HG03354 (cell line): ENCODE data around the gene LIPE.

Experiments
- ATAC-seq: cut with Tn5 transposase; IDR thresholded peaks from one replicate; pipeline ENCODE4 v1.9.1; 2021; ENCODE audit warnings: mild to moderate bottlenecking; ENCODE audit not compliant: unreplicated experiment, poor library complexity, severe bottlenecking

The LIPE gene

GRCh38 chr19:42394751-42395150 is 32.4 kb downstream of the LIPE start:
- no peak for ATAC-seq

- no peak for ATAC-seq
These were observed 35.0 kb downstream of the LIPE start for GRCh38 chr19:42392165-42392564.

DNA sequence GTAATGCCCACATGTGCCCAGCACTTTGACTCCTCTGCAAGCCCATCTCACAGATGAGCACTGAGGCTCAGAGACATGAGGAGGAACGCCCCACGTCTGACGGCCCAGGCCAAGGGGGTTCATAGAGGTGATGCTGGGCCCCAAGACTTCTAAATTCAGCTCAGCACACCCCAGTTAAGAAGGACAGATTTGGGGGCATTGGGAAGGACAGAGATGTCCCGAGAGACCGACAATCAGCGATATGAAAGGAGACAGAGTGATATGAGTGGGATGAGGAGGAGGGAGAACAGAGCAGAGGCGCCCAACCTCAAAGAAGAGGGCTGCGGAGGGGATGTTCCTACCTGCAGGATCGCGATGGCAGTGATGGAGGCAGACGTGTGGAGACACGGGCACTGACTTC is 37.3 kb downstream of the LIPE start, which contains the start of gene CNFN:
TSS of gene CNFN (minus strand) at position 399 of the 400 bp plus-strand sequence. CDS start 1,260 bp downstream, outside the sequence.
- no peak for ATAC-seq

- ATAC-seq, result no peak
These were observed 38.2 kb downstream of the LIPE start for GRCh38 chr19:42388851-42389489.

DNA sequence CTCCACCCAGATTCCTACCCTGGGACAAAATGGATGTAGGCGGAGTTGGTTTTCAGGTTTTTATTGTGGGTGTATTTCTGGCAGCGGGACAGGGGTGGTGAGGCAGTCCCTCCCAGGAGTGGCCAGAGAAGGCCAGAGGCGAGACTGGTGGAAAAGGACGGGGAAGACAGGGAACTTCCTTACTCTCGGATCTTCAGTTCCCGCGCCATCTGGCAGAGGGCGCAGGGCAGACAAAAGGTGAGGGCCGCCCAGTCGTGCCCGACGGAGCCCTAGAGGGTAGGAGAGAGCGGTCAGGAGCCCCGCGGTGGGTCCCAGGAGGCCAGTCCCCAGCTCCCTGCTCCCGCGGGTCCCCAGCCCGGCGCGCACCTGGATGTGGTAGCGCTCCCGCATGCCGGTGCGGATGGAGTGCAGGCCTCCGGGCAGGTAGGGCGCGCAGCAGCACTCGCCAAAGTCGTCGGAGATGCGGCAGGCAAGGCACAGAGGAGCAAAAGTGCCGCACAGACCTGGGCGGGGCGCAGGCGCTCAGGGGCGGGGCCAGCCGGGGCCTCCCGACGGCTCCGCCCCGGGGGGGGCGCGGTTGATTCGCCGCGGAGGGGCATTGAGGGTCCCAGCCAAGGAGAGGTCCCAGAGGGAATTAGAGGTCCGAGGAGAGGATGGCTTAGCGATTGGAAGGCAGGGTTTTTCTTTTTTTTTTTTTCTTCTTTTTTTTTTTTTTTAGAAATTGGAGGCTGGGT is 40.0 kb downstream of the LIPE start:
- peak; percentile 50 for ATAC-seq

- ATAC-seq, result no peak
These were observed 47.0 kb downstream of the LIPE start for GRCh38 chr19:42380155-42380554.

- no peak for ATAC-seq
These were observed 48.7 kb downstream of the LIPE start for GRCh38 chr19:42378225-42379215.

- no peak for ATAC-seq
These were observed 51.0 kb downstream of the LIPE start for GRCh38 chr19:42376177-42376555.

DNA sequence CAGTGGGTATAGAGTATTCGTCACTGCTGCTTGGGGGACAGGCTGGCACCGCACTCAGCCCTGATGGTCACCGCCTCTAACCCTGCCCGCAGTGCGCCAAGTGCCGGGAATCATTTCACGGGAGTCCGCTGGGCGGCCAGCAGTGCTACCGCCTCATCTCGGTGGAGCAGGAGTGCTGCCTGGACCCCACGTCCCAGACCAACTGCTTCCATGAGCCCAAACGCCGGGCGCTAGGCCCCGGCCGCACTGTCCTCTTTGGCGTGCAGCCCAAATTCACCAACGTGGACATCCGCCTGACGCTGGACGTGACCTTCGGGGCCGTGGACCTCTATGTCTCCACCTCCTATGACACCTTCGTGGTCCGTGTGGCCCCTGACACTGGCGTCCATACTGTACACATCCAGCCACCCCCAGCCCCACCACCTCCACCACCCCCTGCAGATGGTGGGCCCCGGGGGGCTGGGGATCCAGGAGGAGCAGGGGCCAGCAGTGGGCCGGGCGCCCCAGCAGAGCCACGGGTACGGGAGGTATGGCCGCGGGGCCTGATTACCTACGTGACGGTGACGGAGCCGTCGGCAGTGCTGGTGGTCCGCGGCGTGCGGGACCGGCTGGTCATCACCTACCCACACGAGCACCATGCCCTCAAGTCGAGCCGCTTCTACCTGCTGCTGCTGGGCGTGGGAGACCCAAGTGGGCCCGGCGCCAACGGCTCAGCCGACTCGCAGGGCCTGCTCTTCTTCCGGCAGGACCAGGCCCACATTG is 51.6 kb downstream of the LIPE start:
- ATAC-seq, result no peak

DNA sequence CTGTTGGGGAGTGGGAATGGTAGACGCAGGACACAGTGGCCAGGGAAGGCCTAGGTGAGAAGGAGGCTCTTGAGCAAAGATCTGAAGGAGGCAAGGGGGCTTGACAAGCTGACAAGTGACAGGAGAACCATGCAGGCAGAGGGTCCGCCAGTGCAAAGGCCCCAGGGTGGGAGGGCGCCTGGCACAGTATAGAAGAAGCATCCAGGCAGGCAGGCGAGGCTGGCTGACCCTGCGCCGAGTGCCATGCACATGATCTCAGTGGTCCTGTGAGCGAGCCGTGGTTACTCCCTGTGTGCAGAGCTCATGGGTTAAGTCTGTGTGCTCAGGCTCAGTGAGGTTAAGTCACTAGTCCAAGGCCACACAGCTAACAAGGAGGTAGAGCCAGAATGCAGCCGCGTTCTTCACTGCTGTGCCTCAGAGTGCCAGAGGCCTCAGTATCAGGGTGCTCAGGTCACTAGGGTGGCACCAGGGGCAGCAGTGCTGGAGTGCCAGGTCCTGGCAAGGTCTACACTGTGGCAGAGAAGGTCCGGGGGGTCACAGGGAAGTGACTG is 52.3 kb downstream of the LIPE start:
- no peak for ATAC-seq

DNA sequence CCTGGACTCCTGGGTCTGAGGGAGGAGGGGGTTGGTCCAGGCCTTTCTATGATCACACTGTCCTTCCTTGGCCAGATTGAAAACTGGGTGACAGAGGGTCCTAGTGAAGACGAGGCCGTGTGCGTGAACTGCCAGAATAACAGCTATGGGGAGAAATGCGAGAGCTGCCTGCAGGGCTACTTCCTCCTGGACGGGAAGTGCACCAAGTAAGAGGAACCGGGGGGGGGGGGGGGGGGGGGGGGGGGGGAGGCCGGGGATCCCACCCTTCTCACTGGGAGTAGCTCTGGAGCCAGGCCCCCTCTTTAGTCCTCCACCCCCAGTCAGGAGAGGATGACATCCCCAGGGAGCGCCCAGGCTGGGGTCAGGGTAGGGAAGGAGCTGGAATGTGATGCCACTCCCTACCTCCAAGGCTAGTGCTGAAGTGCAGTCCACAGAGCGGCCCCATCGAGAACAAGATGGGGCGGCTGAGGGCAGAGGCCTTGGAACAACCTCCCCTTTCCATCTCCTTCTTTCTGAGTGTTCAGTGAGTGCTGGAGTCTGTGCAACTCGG is 56.5 kb downstream of the LIPE start:
- no peak for ATAC-seq

- no peak for ATAC-seq
These were observed 57.1 kb downstream of the LIPE start for GRCh38 chr19:42370068-42370520.

- no peak for ATAC-seq
These were observed 57.6 kb downstream of the LIPE start for GRCh38 chr19:42369433-42370067.

DNA sequence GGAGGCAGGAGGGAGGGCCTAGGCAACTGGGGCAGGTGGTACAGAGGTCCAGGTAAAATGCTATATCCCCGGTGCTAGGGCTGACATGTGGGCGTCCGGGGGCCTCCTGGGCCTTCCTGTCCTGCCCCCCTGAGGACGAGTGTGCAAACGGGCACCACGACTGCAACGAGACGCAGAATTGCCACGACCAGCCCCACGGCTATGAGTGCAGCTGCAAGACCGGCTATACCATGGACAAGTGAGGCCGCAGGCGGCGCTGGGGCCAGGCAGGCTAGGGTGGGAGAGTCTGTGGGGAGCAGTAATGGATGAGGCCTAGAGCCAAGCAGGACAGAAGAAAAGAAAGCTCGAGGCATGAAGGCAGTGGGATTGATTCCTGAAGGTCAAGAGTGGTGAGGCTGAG is 58.4 kb downstream of the LIPE start:
- no peak for ATAC-seq

- ATAC-seq, result no peak
These were observed 58.8 kb downstream of the LIPE start for GRCh38 chr19:42368360-42368759.

DNA sequence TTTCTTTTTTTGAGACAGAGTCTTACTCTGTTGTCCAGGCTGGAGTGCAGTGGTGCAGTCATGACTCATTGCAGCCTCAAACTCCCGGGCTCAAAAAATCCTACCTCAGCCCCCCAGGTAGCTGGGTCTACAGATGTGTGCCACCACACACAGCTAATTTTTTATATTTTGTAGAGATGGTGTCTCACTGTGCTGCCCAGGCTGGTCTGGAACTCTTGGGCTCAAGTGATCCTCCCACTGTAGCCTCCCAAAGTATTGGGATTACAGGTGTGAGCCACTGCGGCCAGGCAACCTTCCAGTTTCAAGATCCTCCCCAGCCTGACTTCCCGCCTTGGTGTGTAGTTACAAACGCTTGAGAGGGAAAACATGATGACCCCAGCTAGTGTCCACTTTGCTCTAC is 59.3 kb downstream of the LIPE start:
- ATAC-seq, result no peak

- ATAC-seq, result no peak
These were observed 60.5 kb downstream of the LIPE start for GRCh38 chr19:42366673-42367072.

- ATAC-seq, result no peak
These were observed 63.4 kb downstream of the LIPE start for GRCh38 chr19:42363614-42364346.
